ENCODE data around the gene EIF4G3.

GRCh38 chr1:20950679-20951078, 226.0 kb downstream of the EIF4G3 start:
- no peak for TF ChIP-seq POLR2AphosphoS5 (IDR thresholded peaks at IDR 0.05)
- TF ChIP-seq CTCF (IDR thresholded peaks at IDR 0.05 in 8 of 11, conservative IDR thresholded peaks at IDR 0.05 in 3 of 11) = no peak

Measured in spleen (tissue), 7 donors.